GM20000 (cell line): ENCODE measurements around the gene TNN.

Source experiments
- DNase-seq: peaks from one replicate; pipeline ENCODE4 v3.0.0; 2012; ENCODE audit warnings: low spot score
- TF ChIP-seq, protein P1 (sequence below): IDR thresholded peaks from 2 replicates; pipeline ENCODE4 v1.5.1; 2012; ENCODE audit warnings: mild to moderate bottlenecking, control low read depth; ENCODE audit errors: extremely low read depth, missing control alignments

Gene TNN

DNA sequence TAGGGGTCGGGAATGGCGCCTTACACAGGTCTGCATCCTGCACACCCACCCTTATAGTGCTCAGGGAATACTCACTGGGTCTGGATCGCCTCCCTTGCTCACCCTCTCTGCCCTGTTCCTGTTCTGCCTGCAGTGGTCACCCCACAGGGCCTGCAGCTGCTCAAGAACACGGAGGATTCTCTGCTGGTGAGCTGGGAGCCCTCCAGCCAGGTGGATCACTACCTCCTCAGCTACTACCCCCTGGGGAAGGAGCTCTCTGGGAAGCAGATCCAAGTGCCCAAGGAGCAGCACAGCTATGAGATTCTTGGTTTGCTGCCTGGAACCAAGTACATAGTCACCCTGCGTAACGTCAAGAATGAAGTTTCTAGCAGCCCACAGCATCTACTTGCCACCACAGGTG is 12.4 kb downstream of the TNN start:
- TF ChIP-seq, protein P1, sequence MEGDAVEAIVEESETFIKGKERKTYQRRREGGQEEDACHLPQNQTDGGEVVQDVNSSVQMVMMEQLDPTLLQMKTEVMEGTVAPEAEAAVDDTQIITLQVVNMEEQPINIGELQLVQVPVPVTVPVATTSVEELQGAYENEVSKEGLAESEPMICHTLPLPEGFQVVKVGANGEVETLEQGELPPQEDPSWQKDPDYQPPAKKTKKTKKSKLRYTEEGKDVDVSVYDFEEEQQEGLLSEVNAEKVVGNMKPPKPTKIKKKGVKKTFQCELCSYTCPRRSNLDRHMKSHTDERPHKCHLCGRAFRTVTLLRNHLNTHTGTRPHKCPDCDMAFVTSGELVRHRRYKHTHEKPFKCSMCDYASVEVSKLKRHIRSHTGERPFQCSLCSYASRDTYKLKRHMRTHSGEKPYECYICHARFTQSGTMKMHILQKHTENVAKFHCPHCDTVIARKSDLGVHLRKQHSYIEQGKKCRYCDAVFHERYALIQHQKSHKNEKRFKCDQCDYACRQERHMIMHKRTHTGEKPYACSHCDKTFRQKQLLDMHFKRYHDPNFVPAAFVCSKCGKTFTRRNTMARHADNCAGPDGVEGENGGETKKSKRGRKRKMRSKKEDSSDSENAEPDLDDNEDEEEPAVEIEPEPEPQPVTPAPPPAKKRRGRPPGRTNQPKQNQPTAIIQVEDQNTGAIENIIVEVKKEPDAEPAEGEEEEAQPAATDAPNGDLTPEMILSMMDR, result no peak
- no peak for DNase-seq

DNA sequence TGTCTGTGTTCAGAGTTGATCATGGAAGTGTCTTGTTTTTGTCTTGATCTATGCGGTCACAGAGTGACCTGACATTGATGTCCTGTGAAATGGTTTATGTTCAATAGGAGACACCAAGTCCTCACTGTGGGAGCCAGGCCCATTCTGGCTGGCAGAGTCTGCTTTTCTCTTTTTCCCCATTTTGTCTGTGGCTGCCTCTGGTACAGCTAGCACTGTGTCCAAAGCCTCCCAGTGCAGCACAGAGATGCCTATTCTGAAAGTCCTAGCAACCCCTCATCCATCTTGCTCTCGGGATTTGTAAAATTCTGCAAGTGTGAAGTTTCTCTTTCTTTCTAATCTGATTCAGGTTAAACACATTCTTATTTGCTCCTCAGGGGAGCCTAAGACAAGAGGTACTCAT is 14.3 kb downstream of the TNN start:
- DNase-seq, result no peak
- TF ChIP-seq, protein P1, result no peak

DNA sequence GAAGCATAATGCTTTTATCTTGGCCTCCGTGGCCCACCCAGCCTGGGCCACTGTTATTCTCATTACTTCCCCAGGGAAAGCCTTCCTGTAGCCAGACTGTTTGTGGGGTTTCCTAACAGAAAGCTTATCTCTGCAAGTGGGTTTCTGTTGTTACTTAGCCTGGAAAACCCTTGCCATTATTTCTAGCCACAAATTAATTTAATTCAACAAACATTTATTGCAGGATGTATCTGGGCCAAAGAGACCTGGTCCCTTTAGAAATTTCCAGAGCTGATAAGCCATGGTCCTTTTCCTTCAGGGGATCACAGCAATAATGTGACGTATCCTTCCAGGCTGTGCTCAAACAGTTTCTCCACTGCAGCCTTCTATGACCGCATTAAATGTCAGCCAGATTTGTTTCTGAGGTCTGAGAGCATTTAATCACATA is 20.9 kb downstream of the TNN start:
- TF ChIP-seq, protein P1, result no peak
- no peak for DNase-seq

DNA sequence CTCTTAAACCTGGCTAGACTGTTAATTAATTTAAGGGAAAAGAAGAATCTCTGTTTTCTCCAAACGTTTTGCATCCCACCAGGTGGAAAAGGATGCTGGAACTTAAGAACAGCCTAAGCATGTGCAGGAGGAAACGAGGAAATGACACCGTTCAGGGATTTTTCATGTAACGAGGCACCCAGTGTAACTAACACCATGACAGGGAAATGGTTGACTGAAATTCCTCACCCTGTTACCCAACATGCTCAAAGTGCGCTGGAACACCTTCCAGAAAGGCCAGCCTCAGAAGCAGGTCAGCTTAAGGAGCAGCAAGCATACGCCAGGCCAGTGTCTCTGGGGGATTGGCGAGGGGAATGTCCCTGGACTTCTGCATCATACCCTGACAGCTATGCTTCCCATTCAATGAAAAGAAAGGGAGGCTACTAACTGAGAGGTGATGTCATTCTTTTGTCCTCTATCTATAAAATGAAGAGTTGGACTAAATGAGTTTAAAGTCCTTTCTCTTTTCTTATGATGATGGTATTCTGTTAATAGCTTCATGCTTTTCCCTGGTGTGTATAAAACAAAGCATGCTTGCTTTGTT is 21.6 kb downstream of the TNN start:
- TF ChIP-seq, protein P1, result no peak

DNA sequence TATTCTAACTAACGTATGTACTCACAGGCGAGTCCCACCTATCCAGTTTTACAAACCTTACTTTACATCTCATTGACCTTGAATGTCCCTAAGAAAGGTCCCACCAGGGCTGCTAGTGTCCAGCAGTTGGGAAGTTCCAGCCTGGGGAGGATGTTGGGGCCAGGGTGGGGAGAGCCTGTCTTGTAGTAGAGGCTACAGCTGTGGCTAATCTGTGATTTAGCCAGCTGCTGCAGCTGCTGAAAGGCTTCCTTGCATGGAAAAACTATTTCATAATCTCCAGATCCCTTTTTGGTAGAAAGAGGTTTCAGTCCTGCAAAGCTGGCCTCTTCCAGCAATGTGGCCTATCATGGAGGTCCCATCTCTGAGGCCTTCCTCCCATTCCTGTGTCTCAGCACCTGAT is 23.1 kb downstream of the TNN start:
- no peak for DNase-seq
- TF ChIP-seq, protein P1, result no peak

More for the DNA sequence above, 21.6 kb downstream of the TNN start:
- no peak for DNase-seq

DNA sequence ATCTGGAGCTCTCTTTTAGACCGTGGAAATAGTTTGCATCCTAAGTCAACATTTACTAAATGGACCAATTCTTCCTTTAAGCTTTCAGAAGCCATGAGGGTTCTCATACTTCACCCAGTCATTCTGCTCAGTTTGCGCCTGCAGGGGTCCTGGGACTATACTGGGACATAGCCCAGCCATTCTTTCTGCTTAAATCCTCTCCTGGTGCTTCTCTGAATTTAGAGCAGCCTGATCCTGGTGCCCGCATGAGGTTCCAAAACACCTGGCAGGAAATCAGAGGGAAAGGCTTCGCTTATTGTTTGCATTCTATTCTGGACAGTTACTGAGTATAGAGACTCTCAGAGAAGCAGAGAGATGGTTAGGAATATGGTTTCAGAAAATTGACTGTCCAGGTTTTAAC is 27.0 kb downstream of the TNN start:
- TF ChIP-seq, protein P1, result no peak
- no peak for DNase-seq

DNA sequence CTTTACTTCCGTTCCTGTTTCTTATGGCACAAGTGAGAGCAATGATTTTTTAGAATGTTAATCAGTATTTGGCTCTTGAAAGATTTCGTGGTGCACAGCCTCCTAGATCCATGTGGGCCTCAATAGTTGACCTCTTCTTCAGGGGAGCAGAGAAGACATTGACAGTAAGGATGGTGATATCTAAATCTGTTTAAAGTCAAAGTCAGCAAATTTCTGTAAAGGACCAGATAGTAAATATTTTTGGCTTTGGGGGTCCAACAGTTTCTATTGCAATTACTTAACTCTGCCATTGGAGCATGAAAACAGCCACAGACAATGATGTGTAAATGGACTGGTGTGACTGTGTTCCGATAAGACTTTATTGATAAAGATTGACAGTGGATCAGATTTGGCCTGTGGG is 27.4 kb downstream of the TNN start:
- TF ChIP-seq, protein P1, result no peak
- no peak for DNase-seq
